ENCODE results near the gene NCOA7.

DNA sequence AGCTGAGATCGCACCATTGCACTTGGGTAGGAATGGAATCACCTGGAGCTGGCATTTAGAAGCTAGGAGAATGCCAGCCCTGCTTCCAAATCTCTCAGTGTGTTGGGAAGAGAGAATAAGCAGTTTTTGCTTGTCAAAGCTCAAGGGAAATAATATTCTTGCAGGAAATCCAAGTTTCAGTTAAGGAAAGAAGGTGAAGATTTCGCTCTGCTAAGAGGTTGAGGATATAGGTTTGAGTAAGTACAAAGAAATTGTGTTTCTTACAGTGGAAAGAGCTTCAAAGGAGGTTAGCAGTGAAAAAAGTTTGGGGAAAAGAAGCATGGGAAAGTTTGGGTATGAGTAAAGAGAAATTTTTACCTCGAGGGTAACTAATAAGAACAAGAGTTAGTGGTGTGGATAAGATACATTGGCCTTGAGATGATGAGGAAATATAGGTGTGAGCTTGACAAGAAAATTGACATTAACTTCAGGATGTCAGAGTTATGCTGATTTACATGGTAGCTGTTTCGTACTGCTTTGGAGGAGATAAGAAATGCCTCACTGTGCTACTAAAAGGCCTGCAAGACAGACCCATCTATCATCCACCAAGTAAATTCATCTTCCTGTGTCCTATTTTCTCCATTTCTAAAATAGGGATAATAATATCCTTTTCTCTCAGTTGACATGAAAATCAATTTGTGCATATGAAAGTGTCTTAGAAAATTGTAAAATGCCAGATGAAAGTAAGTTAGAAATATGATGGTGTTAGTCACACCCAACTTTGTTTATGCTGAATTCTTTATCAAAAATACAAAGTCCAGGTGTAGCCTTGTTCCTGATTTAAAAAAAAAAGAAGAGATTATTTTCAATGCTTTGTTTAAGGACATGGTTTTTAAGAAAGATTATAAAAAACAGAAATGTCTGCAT, 153.0 kb downstream of the NCOA7 start:
- no peak for TF ChIP-seq CTCF (IDR thresholded peaks at IDR 0.05)
- no peak for TF ChIP-seq POLR2A (IDR thresholded peaks at IDR 0.05)

Data from adrenal gland (tissue), 5 donors.